K562 (cell line): Measurements from ENCODE around the gene BBC3. TPM values are rescaled to one million over a fixed set of nuclear protein-coding genes. Genes with fewer than 3 reads are reported as not detected.

Experiments used
- BDP1 ChIP-seq: IDR thresholded peaks from 3 replicates; pipeline ENCODE4 v1.6.1; 2011; ENCODE audit not compliant: insufficient read length, insufficient read depth
- CCNT2 ChIP-seq: IDR thresholded peaks from 2 replicates; pipeline ENCODE4 v1.6.1; 2011; ENCODE audit warnings: borderline replicate concordance, low read depth, mild to moderate bottlenecking, moderate library complexity, mixed read lengths, low read length; ENCODE audit not compliant: insufficient read length; ENCODE audit errors: extremely low read depth
- CHD2 ChIP-seq: IDR thresholded peaks from 2 replicates; pipeline ENCODE4 v1.6.1; 2011; ENCODE audit warnings: low read depth, low read length
- EZH2 ChIP-seq: IDR thresholded peaks from 2 replicates; pipeline ENCODE4 v1.6.1; 2012; ENCODE audit warnings: low read depth, mild to moderate bottlenecking, inconsistent platforms, low read length, borderline replicate concordance
- FOXK2 ChIP-seq, 2 experiments: fragments of 450-650 bp; IDR thresholded peaks in 1 of 2; conservative IDR thresholded peaks in 1 of 2; 2 replicates each; pipeline ENCODE4 v1.6.1; 2016; ENCODE audit warnings: low read depth in 2 of 2, mild to moderate bottlenecking in 1 of 2
- GABPA ChIP-seq: fragments of 200-800 bp; sonication (Bioruptor generic); conservative IDR thresholded peaks from 2 replicates; pipeline ENCODE4 v1.6.1; 2016; ENCODE audit warnings: low read depth, missing genetic modification characterization, missing compliant biosample characterization
- GABPB2 ChIP-seq: fragments of 250-450 bp; sonication (Bioruptor Pico); conservative IDR thresholded peaks from 2 replicates; pipeline ENCODE4 v1.5.1; 2021; ENCODE audit warnings: mild to moderate bottlenecking
- LARP7 ChIP-seq: fragments of 450-650 bp; IDR thresholded peaks from 2 replicates; pipeline ENCODE4 v1.6.1; 2016
- LEF1 ChIP-seq: fragments of 450-650 bp; IDR thresholded peaks from 2 replicates; pipeline ENCODE4 v1.6.1; 2016; ENCODE audit warnings: mild to moderate bottlenecking
- MTF1 ChIP-seq: fragments of 250-450 bp; sonication (Bioruptor Pico); IDR thresholded peaks from 2 replicates; pipeline ENCODE4 v1.9.0; 2021; ENCODE audit warnings: moderate library complexity, mild to moderate bottlenecking, inconsistent platforms, borderline replicate concordance
- MXI1 ChIP-seq: IDR thresholded peaks from 2 replicates; pipeline ENCODE4 v1.6.1; 2011; ENCODE audit warnings: low read depth, mild to moderate bottlenecking, improper control_type of control experiment, low read length
- TOE1 ChIP-seq, 2 experiments: fragments of 450-650 bp in 1 of 2; sonication (generic) in 1 of 2; formaldehyde crosslinking in 1 of 2; IDR thresholded peaks; 2 replicates each; pipeline versions ENCODE4 v1.7.1 to v1.8.0; 2016 to 2022; ENCODE audit warnings: borderline replicate concordance in 2 of 2, mild to moderate bottlenecking in 2 of 2, antibody characterized with exemption in 1 of 2, inconsistent platforms in 1 of 2, low read depth in 1 of 2, missing genetic modification reagents in 1 of 2, moderate library complexity in 1 of 2
- ZKSCAN8 ChIP-seq: fragments of 200-800 bp; sonication (Bioruptor generic); IDR thresholded peaks from 2 replicates; pipeline ENCODE4 v1.6.1; 2016; ENCODE audit warnings: missing genetic modification characterization, missing compliant biosample characterization
- polyA plus RNA-seq, 8 experiments: library from polyadenylated mRNA; depleted of rRNA in 4 of 8; stranded (reverse) in 5 of 8; unstranded in 3 of 8; fragments of >200 nt; fragmentation: Nextera tagmentation in 2 of 8; fragmentation: Illumina TruSeq in 1 of 8; extraction: Ambion mirVana in 2 of 8; extraction: Trizol in 1 of 8; gene quantifications; 2 replicates each; pipeline versions ENCODE4 v1.2.1 to v1.2.3, GENCODE V29; 2011 to 2014; ENCODE audit warnings: inconsistent platforms in 1 of 8, missing spikeins in 1 of 8
- total RNA-seq, 7 experiments: library from RNA; depleted of rRNA in 6 of 7; stranded (reverse); fragments of >200 nt in 6 of 7; fragmentation: Illumina TruSeq in 2 of 7; extraction: Trizol in 2 of 7; gene quantifications; 2 replicates each; pipeline versions ENCODE4 v1.2.1 to v1.2.3, GENCODE V29; 2011 to 2021; ENCODE audit warnings: low replicate concordance in 1 of 7
- TF ChIP-seq, protein P1 (sequence below): fragments of 250-450 bp; sonication (Bioruptor Pico); IDR thresholded peaks from 2 replicates; pipeline ENCODE4 v1.8.0; 2022; ENCODE audit warnings: moderate library complexity, mild to moderate bottlenecking, inconsistent platforms
- TF ChIP-seq, protein P2 (sequence below): IDR thresholded peaks from 2 replicates; pipeline ENCODE4 v1.6.1; 2012; ENCODE audit warnings: low read depth, low read length, improper control_type of control experiment, borderline replicate concordance
- TF ChIP-seq, protein P3 (sequence below): sonication (generic); formaldehyde crosslinking; IDR thresholded peaks from 2 replicates; pipeline ENCODE4 v1.8.1; 2023; ENCODE audit warnings: mild to moderate bottlenecking, missing genetic modification reagents
- TF ChIP-seq, protein P4 (sequence below): fragments of 450-650 bp; IDR thresholded peaks from 2 replicates; pipeline ENCODE4 v1.6.1; 2018; ENCODE audit not compliant: partially characterized antibody

Gene BBC3
- total and polyA plus RNA-seq, 9 of the 15 experiments (the other 6 are each of a cell fraction or from before 2014, with no cell fraction given), result 0.15 to 30.7 (median 4.8) TPM

DNA sequence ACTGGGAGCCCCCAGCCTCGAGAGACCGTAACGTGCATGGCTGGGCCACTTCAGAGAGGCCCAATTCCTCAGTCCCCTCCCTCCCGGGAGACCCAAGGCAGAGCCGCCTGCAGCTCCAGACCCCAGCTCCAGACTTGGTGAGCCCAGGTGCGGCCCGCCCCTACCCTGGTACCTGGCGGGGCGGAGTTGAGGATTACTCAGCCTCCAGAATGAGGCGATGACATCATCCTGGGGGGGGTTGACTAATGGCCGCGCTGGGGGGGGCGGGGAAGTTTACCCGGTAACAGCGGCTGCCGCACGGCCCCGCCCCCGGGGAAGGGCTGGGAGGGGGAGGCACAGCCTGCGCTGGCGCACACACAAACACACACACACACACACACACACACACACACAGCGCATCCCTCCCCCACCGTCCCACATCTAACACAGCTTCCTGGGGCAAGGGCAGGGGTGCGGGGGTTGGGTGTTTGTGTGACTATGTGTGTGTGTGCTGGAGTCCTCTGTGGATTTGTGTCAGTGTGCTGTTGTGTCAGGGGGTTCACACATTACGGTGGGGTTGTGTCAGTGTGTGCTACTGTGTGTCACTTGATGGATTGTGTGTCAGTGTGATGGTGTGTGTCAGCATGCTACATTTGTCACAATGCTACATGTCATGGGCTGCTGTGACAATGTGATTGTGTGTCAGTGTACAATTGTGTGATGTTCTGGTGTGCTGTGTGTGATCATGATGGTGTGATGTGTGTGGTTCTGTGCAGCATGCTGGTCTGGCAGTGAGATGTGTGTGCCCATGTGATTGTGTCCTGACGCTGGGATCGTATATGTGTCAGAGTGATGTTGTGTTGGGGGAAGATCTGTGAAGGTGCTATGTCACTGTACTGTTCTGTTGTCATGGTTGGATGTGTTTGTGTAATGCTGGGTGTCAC is 10.3 kb upstream of the BBC3 start (continued):
- TF ChIP-seq EZH2, result no peak
- TF ChIP-seq GABPA (tag), result peak; percentile 39; the same call in 1 of the 2 replicates
- TF ChIP-seq BDP1, result no peak
- peak; percentile 57 to 59; a peak in 2 of 4 replicates for TF ChIP-seq FOXK2 (conservative IDR thresholded peaks at IDR 0.05 in 1 of 2, IDR thresholded peaks at IDR 0.05 in 1 of 2; ENCODE audit: low read depth in 2 of 2)
- TF ChIP-seq MXI1, result no peak
- peak; percentile 27; the same call in 1 of the 2 replicates for TF ChIP-seq CHD2
- no peak for TF ChIP-seq ZKSCAN8
- peak; percentile 68 for TF ChIP-seq LEF1
- TF ChIP-seq, protein P1, sequence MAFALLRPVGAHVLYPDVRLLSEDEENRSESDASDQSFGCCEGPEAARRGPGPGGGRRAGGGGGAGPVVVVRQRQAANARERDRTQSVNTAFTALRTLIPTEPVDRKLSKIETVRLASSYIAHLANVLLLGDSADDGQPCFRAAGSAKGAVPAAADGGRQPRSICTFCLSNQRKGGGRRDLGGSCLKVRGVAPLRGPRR (CRISPR knock-in tag), result no peak
- TF ChIP-seq, protein P2, sequence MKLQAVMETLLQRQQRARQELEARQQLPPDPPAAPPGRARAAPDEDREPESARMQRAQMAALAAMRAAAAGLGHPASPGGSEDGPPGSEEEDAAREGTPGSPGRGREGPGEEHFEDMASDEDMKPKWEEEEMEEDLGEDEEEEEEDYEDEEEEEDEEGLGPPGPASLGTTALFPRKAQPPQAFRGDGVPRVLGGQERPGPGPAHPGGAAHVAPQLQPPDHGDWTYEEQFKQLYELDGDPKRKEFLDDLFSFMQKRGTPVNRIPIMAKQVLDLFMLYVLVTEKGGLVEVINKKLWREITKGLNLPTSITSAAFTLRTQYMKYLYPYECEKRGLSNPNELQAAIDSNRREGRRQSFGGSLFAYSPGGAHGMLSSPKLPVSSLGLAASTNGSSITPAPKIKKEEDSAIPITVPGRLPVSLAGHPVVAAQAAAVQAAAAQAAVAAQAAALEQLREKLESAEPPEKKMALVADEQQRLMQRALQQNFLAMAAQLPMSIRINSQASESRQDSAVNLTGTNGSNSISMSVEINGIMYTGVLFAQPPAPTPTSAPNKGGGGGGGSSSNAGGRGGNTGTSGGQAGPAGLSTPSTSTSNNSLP, result no peak
- peak; percentile 69; the same call in 1 of the 2 replicates for TF ChIP-seq TOE1 (IDR thresholded peaks at IDR 0.05; ENCODE audit: borderline replicate concordance)
- no peak for TF ChIP-seq TOE1 (CRISPR knock-in tag; IDR thresholded peaks at IDR 0.05; ENCODE audit: borderline replicate concordance, low read depth)
- TF ChIP-seq LARP7, result no peak; the same call in 1 of the 2 replicates
- no peak for TF ChIP-seq GABPB2 (CRISPR knock-in tag)
- TF ChIP-seq, protein P3, sequence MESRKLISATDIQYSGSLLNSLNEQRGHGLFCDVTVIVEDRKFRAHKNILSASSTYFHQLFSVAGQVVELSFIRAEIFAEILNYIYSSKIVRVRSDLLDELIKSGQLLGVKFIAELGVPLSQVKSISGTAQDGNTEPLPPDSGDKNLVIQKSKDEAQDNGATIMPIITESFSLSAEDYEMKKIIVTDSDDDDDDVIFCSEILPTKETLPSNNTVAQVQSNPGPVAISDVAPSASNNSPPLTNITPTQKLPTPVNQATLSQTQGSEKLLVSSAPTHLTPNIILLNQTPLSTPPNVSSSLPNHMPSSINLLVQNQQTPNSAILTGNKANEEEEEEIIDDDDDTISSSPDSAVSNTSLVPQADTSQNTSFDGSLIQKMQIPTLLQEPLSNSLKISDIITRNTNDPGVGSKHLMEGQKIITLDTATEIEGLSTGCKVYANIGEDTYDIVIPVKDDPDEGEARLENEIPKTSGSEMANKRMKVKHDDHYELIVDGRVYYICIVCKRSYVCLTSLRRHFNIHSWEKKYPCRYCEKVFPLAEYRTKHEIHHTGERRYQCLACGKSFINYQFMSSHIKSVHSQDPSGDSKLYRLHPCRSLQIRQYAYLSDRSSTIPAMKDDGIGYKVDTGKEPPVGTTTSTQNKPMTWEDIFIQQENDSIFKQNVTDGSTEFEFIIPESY (CRISPR knock-in tag), result no peak
- no peak for TF ChIP-seq MTF1 (CRISPR knock-in tag)
- TF ChIP-seq, protein P4, sequence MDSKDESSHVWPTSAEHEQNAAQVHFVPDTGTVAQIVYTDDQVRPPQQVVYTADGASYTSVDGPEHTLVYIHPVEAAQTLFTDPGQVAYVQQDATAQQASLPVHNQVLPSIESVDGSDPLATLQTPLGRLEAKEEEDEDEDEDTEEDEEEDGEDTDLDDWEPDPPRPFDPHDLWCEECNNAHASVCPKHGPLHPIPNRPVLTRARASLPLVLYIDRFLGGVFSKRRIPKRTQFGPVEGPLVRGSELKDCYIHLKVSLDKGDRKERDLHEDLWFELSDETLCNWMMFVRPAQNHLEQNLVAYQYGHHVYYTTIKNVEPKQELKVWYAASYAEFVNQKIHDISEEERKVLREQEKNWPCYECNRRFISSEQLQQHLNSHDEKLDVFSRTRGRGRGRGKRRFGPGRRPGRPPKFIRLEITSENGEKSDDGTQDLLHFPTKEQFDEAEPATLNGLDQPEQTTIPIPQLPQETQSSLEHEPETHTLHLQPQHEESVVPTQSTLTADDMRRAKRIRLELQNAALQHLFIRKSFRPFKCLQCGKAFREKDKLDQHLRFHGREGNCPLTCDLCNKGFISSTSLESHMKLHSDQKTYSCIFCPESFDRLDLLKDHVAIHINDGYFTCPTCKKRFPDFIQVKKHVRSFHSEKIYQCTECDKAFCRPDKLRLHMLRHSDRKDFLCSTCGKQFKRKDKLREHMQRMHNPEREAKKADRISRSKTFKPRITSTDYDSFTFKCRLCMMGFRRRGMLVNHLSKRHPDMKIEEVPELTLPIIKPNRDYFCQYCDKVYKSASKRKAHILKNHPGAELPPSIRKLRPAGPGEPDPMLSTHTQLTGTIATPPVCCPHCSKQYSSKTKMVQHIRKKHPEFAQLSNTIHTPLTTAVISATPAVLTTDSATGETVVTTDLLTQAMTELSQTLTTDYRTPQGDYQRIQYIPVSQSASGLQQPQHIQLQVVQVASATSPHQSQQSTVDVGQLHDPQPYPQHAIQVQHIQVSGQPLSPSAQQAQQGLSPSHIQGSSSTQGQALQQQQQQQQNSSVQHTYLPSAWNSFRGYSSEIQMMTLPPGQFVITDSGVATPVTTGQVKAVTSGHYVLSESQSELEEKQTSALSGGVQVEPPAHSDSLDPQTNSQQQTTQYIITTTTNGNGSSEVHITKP, result no peak
- TF ChIP-seq CCNT2, result peak; percentile 35
